ENCODE measurements around the gene STK32C.

DNA sequence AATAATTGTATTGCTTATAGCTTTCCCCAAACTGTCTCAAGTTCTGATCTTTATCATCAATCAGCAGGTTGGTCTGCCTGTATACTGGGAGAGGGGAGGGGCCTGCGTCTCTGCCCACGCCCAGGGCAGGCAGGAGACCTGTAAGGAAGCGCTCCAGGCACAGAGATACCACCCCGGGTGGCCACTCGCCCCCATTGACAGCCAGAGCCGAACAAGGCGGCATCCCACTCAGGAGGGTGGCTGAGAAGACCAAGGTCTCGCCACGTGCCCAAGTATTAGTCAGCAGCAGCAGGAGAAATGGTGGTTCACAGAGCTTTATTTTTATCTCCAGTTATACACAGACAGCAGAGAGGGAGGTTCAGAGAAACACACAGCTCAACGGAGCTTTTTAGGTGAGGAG is 7.2 kb downstream of the STK32C start:
- TF ChIP-seq CTCF (IDR thresholded peaks at IDR 0.05; ENCODE audit: insufficient read depth, low read length): no peak
- no peak for TF ChIP-seq POLR2AphosphoS5 (IDR thresholded peaks at IDR 0.05; ENCODE audit: low read depth)
- TF ChIP-seq, protein P1, sequence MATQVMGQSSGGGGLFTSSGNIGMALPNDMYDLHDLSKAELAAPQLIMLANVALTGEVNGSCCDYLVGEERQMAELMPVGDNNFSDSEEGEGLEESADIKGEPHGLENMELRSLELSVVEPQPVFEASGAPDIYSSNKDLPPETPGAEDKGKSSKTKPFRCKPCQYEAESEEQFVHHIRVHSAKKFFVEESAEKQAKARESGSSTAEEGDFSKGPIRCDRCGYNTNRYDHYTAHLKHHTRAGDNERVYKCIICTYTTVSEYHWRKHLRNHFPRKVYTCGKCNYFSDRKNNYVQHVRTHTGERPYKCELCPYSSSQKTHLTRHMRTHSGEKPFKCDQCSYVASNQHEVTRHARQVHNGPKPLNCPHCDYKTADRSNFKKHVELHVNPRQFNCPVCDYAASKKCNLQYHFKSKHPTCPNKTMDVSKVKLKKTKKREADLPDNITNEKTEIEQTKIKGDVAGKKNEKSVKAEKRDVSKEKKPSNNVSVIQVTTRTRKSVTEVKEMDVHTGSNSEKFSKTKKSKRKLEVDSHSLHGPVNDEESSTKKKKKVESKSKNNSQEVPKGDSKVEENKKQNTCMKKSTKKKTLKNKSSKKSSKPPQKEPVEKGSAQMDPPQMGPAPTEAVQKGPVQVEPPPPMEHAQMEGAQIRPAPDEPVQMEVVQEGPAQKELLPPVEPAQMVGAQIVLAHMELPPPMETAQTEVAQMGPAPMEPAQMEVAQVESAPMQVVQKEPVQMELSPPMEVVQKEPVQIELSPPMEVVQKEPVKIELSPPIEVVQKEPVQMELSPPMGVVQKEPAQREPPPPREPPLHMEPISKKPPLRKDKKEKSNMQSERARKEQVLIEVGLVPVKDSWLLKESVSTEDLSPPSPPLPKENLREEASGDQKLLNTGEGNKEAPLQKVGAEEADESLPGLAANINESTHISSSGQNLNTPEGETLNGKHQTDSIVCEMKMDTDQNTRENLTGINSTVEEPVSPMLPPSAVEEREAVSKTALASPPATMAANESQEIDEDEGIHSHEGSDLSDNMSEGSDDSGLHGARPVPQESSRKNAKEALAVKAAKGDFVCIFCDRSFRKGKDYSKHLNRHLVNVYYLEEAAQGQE (IDR thresholded peaks at IDR 0.05; ENCODE audit: insufficient replicate concordance, low read depth): no peak
